Measurements from ENCODE around the gene PLEKHG5.

GRCh38 chr1:6528492-6528891 lies 37.0 kb upstream of the PLEKHG5 start:
- TF ChIP-seq POLR2A (IDR thresholded peaks at IDR 0.05) (no peak), POLR2AphosphoS5 (IDR thresholded peaks at IDR 0.05) (no peak), CTCF (IDR thresholded peaks at IDR 0.05) (no peak)
